Fibroblast of lung (primary cell): ENCODE data around the gene TMEM171. TPM values are rescaled to one million over a fixed set of nuclear protein-coding genes. Genes with fewer than 3 reads are reported as not detected.

ENCODE experiments used
- DNase-seq, 2 donors: peaks; one replicate each; pipeline versions ENCODE4 v3.0.0 to v3.0.0-alpha.2; 2010; ENCODE audit warnings: low read depth in 2 of 2
- H2AFZ ChIP-seq: 2 replicates; pipeline ENCODE4 v1.5.1; 2012; ENCODE audit warnings: low read length, control low read depth, inconsistent platforms
- H3K27ac ChIP-seq: 2 replicates; pipeline ENCODE4 v1.5.1; 2011; ENCODE audit warnings: low read length, control low read depth; ENCODE audit not compliant: insufficient read depth
- H3K27me3 ChIP-seq: 2 replicates; pipeline ENCODE4 v1.5.1; 2011; ENCODE audit warnings: mild to moderate bottlenecking, low read length; ENCODE audit not compliant: control insufficient read depth, insufficient read depth
- H3K36me3 ChIP-seq: 2 replicates; pipeline ENCODE4 v1.5.1; 2011; ENCODE audit warnings: low read length; ENCODE audit not compliant: control insufficient read depth, insufficient read depth
- H3K4me1 ChIP-seq: 2 replicates; pipeline ENCODE4 v1.5.1; 2011; ENCODE audit warnings: low read length; ENCODE audit not compliant: control insufficient read depth, insufficient read depth; ENCODE audit errors: extremely low read depth
- H3K4me2 ChIP-seq: 2 replicates; pipeline ENCODE4 v1.5.1; 2011; ENCODE audit warnings: low read length, control low read depth; ENCODE audit not compliant: insufficient read depth; ENCODE audit errors: extremely low read depth
- H3K4me3 ChIP-seq, 4 experiments: fragments of 200-600 bp in 1 of 4; sonication (generic) in 1 of 4; replicated peaks in 1 of 4; 2 replicates each; pipeline ENCODE4 v1.5.1; 2011 to 2016; ENCODE audit warnings: low read length in 4 of 4, low read depth in 3 of 4, mild to moderate bottlenecking in 3 of 4, control low read depth in 2 of 4, inconsistent platforms in 1 of 4, mixed read lengths in 1 of 4; ENCODE audit not compliant: insufficient read depth in 1 of 4; ENCODE audit errors: control extremely low read depth in 1 of 4
- H3K79me2 ChIP-seq: 2 replicates; pipeline ENCODE4 v1.5.1; 2012; ENCODE audit warnings: mild to moderate bottlenecking, low read length, inconsistent platforms; ENCODE audit not compliant: control insufficient read depth, insufficient read depth
- H3K9ac ChIP-seq: 2 replicates; pipeline ENCODE4 v1.5.1; 2011; ENCODE audit warnings: mild to moderate bottlenecking, low read length, control low read depth; ENCODE audit not compliant: insufficient read depth
- H3K9me3 ChIP-seq: 2 replicates; pipeline ENCODE4 v1.5.1; 2012; ENCODE audit warnings: low read depth, low read length; ENCODE audit not compliant: control insufficient read depth, insufficient read depth
- H4K20me1 ChIP-seq: 2 replicates; pipeline ENCODE4 v1.5.1; 2011; ENCODE audit warnings: low read length; ENCODE audit not compliant: control insufficient read depth, insufficient read depth; ENCODE audit errors: extremely low read depth
- EZH2 ChIP-seq: IDR thresholded peaks from 2 replicates; pipeline ENCODE4 v1.5.1; 2012; ENCODE audit warnings: low read length, control low read depth, mild to moderate bottlenecking; ENCODE audit errors: missing control alignments
- polyA plus RNA-seq, 2 donors: library from polyadenylated mRNA; depleted of rRNA in 1 of 2; stranded (reverse) in 1 of 2; unstranded in 1 of 2; fragments of >200 nt; gene quantifications; 2 replicates each; pipeline ENCODE4 v1.2.1, GENCODE V29; 2011 to 2012; ENCODE audit warnings: missing spikeins in 1 of 2
- total RNA-seq: library from RNA; depleted of rRNA; stranded (reverse); fragments of >200 nt; gene quantifications from 2 replicates; pipeline ENCODE4 v1.2.1, GENCODE V29; 2014
- TF ChIP-seq, protein P1 (sequence below), 2 donors: IDR thresholded peaks in 1 of 2; conservative IDR thresholded peaks in 1 of 2; 1 replicate in 1 of 2; 2 replicates in 1 of 2; pipeline ENCODE4 v1.5.1; 2011 to 2012; ENCODE audit warnings: low read length in 2 of 2, control low read depth in 1 of 2, inconsistent platforms in 1 of 2, low read depth in 1 of 2, mild to moderate bottlenecking in 1 of 2

The TMEM171 gene
- total and polyA plus RNA-seq, 2 donors (not counting 1 experiment from before 2014, with no cell fraction given): 0.83 to 5.8 TPM

DNA sequence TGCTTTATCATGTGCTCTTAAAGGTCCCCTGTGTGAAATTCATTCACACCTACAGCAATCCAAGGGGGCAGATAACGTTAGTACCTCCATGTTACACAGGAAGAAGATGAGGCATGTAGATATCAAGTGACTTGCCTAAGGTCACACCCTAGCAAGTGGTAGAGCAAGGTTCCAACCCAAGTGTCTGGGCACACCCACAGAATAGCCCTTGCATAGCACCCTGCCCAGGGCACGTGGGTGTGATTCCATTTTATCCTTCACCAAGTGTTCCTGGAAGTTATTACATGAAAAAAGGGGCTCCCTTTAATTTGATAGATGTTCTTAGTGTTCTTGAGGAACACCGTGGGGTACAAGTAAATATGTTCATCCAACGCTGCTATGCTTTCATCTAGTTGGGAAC is 4.9 kb downstream of the TMEM171 start:
- DNase-seq: no peak
- no peaks in the 10 kb centered on the region for H3K36me3 ChIP-seq
- H3K4me2 ChIP-seq: no peak overlapping the region
- H4K20me1 ChIP-seq: no peaks in the 10 kb centered on the region
- H3K27me3 ChIP-seq: no peaks in the 10 kb centered on the region
- no peak overlapping the region for H3K9ac ChIP-seq
- H2AFZ ChIP-seq: no peak overlapping the region
- TF ChIP-seq EZH2: no peak
- TF ChIP-seq, protein P1, sequence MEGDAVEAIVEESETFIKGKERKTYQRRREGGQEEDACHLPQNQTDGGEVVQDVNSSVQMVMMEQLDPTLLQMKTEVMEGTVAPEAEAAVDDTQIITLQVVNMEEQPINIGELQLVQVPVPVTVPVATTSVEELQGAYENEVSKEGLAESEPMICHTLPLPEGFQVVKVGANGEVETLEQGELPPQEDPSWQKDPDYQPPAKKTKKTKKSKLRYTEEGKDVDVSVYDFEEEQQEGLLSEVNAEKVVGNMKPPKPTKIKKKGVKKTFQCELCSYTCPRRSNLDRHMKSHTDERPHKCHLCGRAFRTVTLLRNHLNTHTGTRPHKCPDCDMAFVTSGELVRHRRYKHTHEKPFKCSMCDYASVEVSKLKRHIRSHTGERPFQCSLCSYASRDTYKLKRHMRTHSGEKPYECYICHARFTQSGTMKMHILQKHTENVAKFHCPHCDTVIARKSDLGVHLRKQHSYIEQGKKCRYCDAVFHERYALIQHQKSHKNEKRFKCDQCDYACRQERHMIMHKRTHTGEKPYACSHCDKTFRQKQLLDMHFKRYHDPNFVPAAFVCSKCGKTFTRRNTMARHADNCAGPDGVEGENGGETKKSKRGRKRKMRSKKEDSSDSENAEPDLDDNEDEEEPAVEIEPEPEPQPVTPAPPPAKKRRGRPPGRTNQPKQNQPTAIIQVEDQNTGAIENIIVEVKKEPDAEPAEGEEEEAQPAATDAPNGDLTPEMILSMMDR (conservative IDR thresholded peaks at IDR 0.05 in 1 of 2, IDR thresholded peaks at IDR 0.05 in 1 of 2; ENCODE audit: low read depth in 1 of 2, low read length in 2 of 2): no peak
- no peak overlapping the region for H3K27ac ChIP-seq
- H3K4me1 ChIP-seq: no peaks in the 10 kb centered on the region
- H3K79me2 ChIP-seq: no peaks in the 10 kb centered on the region
- H3K4me3 ChIP-seq: no peak overlapping the region
- no peaks in the 10 kb centered on the region for H3K9me3 ChIP-seq

DNA sequence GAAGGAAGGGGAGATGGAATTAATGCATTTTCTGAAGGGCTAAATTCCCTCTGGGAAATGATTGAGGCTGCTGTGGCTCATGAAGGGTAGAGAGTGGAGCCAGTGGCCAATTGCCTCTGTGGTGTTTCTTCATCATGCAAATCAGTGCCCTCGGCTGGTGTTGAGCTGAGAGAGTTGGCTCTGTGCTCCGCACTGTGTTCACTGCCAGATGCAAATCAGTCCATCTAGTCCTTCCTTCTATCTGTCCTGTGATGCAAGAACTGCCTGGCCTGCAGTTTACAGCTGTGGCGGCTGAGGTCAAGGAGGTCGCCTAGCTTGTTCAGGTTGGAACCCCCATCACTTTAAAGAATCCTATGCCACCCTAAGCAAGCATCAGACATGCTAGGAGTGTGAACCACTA is 6.0 kb downstream of the TMEM171 start:
- Histone ChIP-seq H2AFZ (no peak overlapping the region), H3K27me3 (no peaks in the 10 kb centered on the region), H3K27ac (no peak overlapping the region), H3K9ac (no peak overlapping the region), H3K36me3 (no peaks in the 10 kb centered on the region), H3K9me3 (no peaks in the 10 kb centered on the region), H3K79me2 (no peaks in the 10 kb centered on the region), H3K4me1 (no peaks in the 10 kb centered on the region), H3K4me3 (no peak overlapping the region), H3K4me2 (no peak overlapping the region), H4K20me1 (no peaks in the 10 kb centered on the region)
- TF ChIP-seq EZH2: no peak
- TF ChIP-seq, protein P1 (conservative IDR thresholded peaks at IDR 0.05 in 1 of 2, IDR thresholded peaks at IDR 0.05 in 1 of 2; ENCODE audit: low read depth in 1 of 2, low read length in 2 of 2): no peak
- no peak for DNase-seq

DNA sequence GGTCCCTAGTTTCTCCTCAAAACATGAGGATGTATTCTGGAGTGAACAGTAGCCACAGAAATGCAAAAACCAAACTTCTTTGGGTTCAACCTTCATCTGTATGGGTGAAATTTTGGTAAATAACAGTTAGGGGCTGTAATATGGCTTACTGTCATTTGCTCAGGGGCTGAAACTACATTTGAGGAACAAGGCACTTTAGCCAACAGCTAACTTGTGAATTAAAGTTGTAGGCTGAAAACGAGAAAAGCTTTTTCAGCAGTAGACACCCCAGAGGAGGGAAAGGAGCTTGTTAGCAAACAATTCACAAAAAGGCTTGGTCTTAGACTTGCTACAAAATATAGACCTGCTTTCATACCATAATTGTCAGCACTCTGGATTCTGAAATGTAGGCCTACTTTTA is 6.6 kb downstream of the TMEM171 start:
- Histone ChIP-seq H3K27ac (no peak overlapping the region), H3K79me2 (no peaks in the 10 kb centered on the region), H3K27me3 (no peaks in the 10 kb centered on the region), H3K9me3 (no peaks in the 10 kb centered on the region), H3K36me3 (no peaks in the 10 kb centered on the region), H3K4me3 (no peak overlapping the region), H4K20me1 (no peaks in the 10 kb centered on the region), H2AFZ (no peak overlapping the region), H3K4me2 (no peak overlapping the region), H3K4me1 (no peaks in the 10 kb centered on the region), H3K9ac (no peak overlapping the region)
- no peak for DNase-seq
- TF ChIP-seq, protein P1 (conservative IDR thresholded peaks at IDR 0.05 in 1 of 2, IDR thresholded peaks at IDR 0.05 in 1 of 2; ENCODE audit: low read depth in 1 of 2, low read length in 2 of 2): no peak
- TF ChIP-seq EZH2: no peak
